Transverse colon (tissue), 4 donors: ENCODE results near the gene KIF2A.

Experiments used
- EP300 ChIP-seq: sonication (generic); formaldehyde crosslinking; IDR thresholded peaks from one replicate; pipeline ENCODE4 v1.6.1; 2017; ENCODE audit warnings: antibody characterized with exemption, low read depth
- POLR2A ChIP-seq: fragments of 450-650 bp; IDR thresholded peaks from one replicate; pipeline ENCODE4 v1.6.1; 2016; ENCODE audit warnings: antibody characterized with exemption, mild to moderate bottlenecking, moderate library complexity
- POLR2AphosphoS5 ChIP-seq, 3 donors: sonication (generic); formaldehyde crosslinking; IDR thresholded peaks; one replicate each; pipeline ENCODE4 v1.6.1; 2016; ENCODE audit warnings: antibody characterized with exemption in 3 of 3
- TF ChIP-seq, protein P1 (sequence below), 5 experiments: fragments of 200-600 bp in 3 of 5; fragments of 450-650 bp in 2 of 5; sonication (generic) in 3 of 5; IDR thresholded peaks; 1 replicate in 2 of 5; 2 replicates in 3 of 5; pipeline ENCODE4 v1.5.1; 2016 to 2017; ENCODE audit warnings: antibody characterized with exemption in 5 of 5, inconsistent platforms in 3 of 5, mild to moderate bottlenecking in 2 of 5, moderate library complexity in 1 of 5

DNA sequence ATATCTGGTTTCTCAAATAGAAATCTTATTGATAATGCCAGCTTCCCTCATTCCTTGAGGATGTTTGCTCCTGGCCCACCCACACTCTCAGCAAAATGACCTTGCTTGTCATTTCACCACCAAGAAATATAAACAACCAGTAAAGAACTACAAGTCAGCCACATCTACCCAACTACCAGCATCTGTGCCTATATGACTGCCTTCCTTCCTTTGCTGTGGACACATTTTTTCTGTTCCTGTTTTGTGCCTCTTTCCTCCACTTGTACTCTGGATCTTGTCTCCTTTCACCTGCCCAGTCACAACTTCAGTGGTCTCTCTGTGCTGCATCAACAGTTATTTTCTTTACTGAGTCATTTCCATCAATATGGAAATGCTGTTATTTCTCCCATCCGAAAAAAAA is 20.3 kb downstream of the KIF2A start:
- TF ChIP-seq, protein P1, sequence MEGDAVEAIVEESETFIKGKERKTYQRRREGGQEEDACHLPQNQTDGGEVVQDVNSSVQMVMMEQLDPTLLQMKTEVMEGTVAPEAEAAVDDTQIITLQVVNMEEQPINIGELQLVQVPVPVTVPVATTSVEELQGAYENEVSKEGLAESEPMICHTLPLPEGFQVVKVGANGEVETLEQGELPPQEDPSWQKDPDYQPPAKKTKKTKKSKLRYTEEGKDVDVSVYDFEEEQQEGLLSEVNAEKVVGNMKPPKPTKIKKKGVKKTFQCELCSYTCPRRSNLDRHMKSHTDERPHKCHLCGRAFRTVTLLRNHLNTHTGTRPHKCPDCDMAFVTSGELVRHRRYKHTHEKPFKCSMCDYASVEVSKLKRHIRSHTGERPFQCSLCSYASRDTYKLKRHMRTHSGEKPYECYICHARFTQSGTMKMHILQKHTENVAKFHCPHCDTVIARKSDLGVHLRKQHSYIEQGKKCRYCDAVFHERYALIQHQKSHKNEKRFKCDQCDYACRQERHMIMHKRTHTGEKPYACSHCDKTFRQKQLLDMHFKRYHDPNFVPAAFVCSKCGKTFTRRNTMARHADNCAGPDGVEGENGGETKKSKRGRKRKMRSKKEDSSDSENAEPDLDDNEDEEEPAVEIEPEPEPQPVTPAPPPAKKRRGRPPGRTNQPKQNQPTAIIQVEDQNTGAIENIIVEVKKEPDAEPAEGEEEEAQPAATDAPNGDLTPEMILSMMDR (IDR thresholded peaks at IDR 0.05), result no peak
- TF ChIP-seq POLR2A (no peak), POLR2AphosphoS5 (IDR thresholded peaks at IDR 0.05) (no peak), EP300 (no peak)
